HG02610 (cell line): ENCODE results near the gene CASZ1.

Experiments
- ATAC-seq: cut with Tn5 transposase; IDR thresholded peaks from one replicate; pipeline ENCODE4 v1.9.1; 2021; ENCODE audit warnings: mild to moderate bottlenecking, moderate library complexity; ENCODE audit not compliant: unreplicated experiment

Gene CASZ1

GRCh38 chr1:10612436-10613160 is 183.8 kb downstream of the CASZ1 start:
- ATAC-seq, result no peak

- ATAC-seq, result no peak
Observed at GRCh38 chr1:10610901-10611600, 185.4 kb downstream of the CASZ1 start.

- ATAC-seq, result no peak
Observed at GRCh38 chr1:10608690-10609089, 187.8 kb downstream of the CASZ1 start.

GRCh38 chr1:10607228-10607627 is 189.2 kb downstream of the CASZ1 start:
- ATAC-seq, result no peak

GRCh38 chr1:10606064-10606463 is 190.4 kb downstream of the CASZ1 start:
- no peak for ATAC-seq

- ATAC-seq, result no peak
Observed at GRCh38 chr1:10604966-10605365, 191.5 kb downstream of the CASZ1 start.

- ATAC-seq, result no peak
Observed at GRCh38 chr1:10602936-10603335, 193.5 kb downstream of the CASZ1 start.

GRCh38 chr1:10601342-10602070 is 194.9 kb downstream of the CASZ1 start:
- no peak for ATAC-seq

- ATAC-seq, result no peak
Observed at GRCh38 chr1:10599194-10599861, 197.1 kb downstream of the CASZ1 start.

- no peak for ATAC-seq
Observed at GRCh38 chr1:10598389-10598702, 198.1 kb downstream of the CASZ1 start.

GRCh38 chr1:10597492-10598388 is 198.7 kb downstream of the CASZ1 start:
- ATAC-seq, result no peak

GRCh38 chr1:10596780-10597179 is 199.7 kb downstream of the CASZ1 start:
- ATAC-seq, result no peak

GRCh38 chr1:10594595-10595223 is 201.7 kb downstream of the CASZ1 start:
- ATAC-seq, result no peak

- no peak for ATAC-seq
Observed at GRCh38 chr1:10593750-10594149, 202.7 kb downstream of the CASZ1 start.

GRCh38 chr1:10592373-10592772 is 204.1 kb downstream of the CASZ1 start:
- no peak for ATAC-seq

GRCh38 chr1:10591010-10591409 is 205.4 kb downstream of the CASZ1 start:
- ATAC-seq, result no peak

- ATAC-seq, result no peak
Observed at GRCh38 chr1:10589074-10589473, 207.4 kb downstream of the CASZ1 start.

GRCh38 chr1:10588640-10589039 is 207.8 kb downstream of the CASZ1 start:
- no peak for ATAC-seq
